DLD1 (cell line): ENCODE data around the gene TEX28.
"Not testable (repeated sequence)": the region's sequence is repeated elsewhere in the genome, so short reads cannot be mapped to it uniquely, and the experiment has no call there.

Experiments
- in situ Hi-C: cut with HindIII; loops from 2 replicates; pipeline ENCODE4 v1.10.0; 2017; ENCODE audit warnings: low sequenced_read_pairs

TEX28 gene

GRCh38 chrX:154310616-154311536 is 16.0 kb upstream of the TEX28 start:
- in situ Hi-C loops = no loop called here

GRCh38 chrX:154309041-154309775 is 14.3 kb upstream of the TEX28 start:
- in situ Hi-C loops = no loop called here

GRCh38 chrX:154308108-154308946 is 13.4 kb upstream of the TEX28 start:
- in situ Hi-C loops = no loop called here

GRCh38 chrX:154307202-154307601 is 12.3 kb upstream of the TEX28 start:
- in situ Hi-C loops = no loop called here

- in situ Hi-C loops = no loop called here
Observed at GRCh38 chrX:154305541-154306205, 10.7 kb upstream of the TEX28 start.

GRCh38 chrX:154304846-154305245 is 9.9 kb upstream of the TEX28 start:
- in situ Hi-C loops = no loop called here

- in situ Hi-C loops = no loop called here
Observed at GRCh38 chrX:154303476-154303875, 8.6 kb upstream of the TEX28 start.

GRCh38 chrX:154302998-154303397 is 8.1 kb upstream of the TEX28 start:
- in situ Hi-C loops = not testable (repeated sequence)

GRCh38 chrX:154300816-154301215 is 5.9 kb upstream of the TEX28 start:
- in situ Hi-C loops = no loop called here

GRCh38 chrX:154298312-154298711 is 3.4 kb upstream of the TEX28 start:
- in situ Hi-C loops = no loop called here

GRCh38 chrX:154296731-154297130 is 1.8 kb upstream of the TEX28 start:
- in situ Hi-C loops = no loop called here

GRCh38 chrX:154295664-154296310 is 863 bp upstream of the TEX28 start, which contains the start of gene TKTL1:
TKTL1 (plus strand) TSS chrX:154295795; CDS start chrX:154295860, 65 bp downstream.
- in situ Hi-C loops = no loop called here

- in situ Hi-C loops = not testable (repeated sequence)
Observed at GRCh38 chrX:154286406-154286805, 8.5 kb downstream of the TEX28 start.

GRCh38 chrX:154284489-154285338 is 10.2 kb downstream of the TEX28 start:
- in situ Hi-C loops = not testable (repeated sequence)

GRCh38 chrX:154269245-154269644 is 25.7 kb downstream of the TEX28 start:
- in situ Hi-C loops = not testable (repeated sequence)

GRCh38 chrX:154263072-154263471 is 31.9 kb downstream of the TEX28 start:
- in situ Hi-C loops = not testable (repeated sequence)

- in situ Hi-C loops = not testable (repeated sequence)
Observed at GRCh38 chrX:154258711-154259110, 36.2 kb downstream of the TEX28 start.

GRCh38 chrX:154257282-154257681 is 37.6 kb downstream of the TEX28 start, which contains the start of gene OPN1MW3:
OPN1MW3 (plus strand) TSS chrX:154257582; CDS start chrX:154257620, 38 bp downstream.
- in situ Hi-C loops = not testable (repeated sequence)

GRCh38 chrX:154248076-154248475 is 46.8 kb downstream of the TEX28 start:
- in situ Hi-C loops = not testable (repeated sequence)
